ENCODE measurements around the gene PMF1.

The PMF1 gene

DNA sequence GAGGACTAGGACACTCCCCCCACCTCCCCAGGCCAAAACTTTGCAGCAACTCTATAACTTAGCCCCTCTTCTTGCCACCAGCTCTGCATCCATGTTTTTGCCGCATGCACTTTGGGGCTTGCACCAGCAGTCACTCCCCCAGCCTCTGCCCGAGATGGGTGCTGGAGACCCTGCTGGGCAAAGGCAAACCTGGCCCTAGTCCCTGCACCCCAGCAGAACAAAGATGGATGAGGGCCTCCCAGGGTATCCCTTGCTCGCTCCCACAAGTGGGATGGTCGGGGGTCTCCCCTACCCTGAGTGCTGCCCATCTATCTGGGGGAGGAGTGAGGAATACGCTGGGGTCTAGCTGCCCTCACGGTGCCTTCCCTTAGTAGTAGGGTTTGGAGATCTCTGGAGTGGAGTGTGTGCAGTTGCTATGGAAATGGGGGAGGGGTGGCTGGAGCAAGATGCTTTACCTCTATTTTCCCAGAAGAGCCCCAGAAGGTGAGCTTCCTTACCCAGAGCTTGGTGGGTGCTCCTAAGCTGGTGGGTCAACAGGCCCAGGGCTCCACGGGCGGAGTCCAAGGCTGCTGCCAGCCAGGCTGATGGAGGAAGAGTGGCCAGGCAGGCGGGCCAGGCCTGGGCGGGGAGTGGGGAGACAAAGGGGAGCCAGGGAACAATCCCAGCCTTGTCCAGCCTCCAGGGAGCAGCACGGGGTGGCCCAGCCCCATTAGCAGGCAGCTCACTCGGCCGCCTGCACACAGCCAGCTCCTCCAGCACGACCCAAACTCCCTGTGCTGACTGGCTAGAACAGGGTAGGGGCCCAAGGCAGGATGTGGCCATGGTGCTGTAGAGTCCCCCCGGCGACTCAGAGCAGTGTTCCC, 34.9 kb downstream of the PMF1 start, which contains the start of gene PAQR6:
PAQR6 (minus strand) TSS at position 597 of the 863 bp plus-strand sequence. CDS start 1,325 bp downstream, outside the sequence.
- H3K9me3 ChIP-seq (ENCODE audit: low read length), result no peaks in the 10 kb centered on the region
- H3K4me2 ChIP-seq (ENCODE audit: low read length), result no peak within 1 kb of the TSS
- H3K79me2 ChIP-seq (ENCODE audit: insufficient read depth, low read length), result no peaks in the 10 kb centered on the region
- H3K9ac ChIP-seq (ENCODE audit: low read length), result no peak within 1 kb of the TSS
- H3F3A ChIP-seq (ENCODE audit: insufficient read depth, low read length), result no peaks in the 10 kb centered on the region
- H3K9me2 ChIP-seq (ENCODE audit: low read depth, low read length), result no peaks in the 10 kb centered on the region
- H2AFZ ChIP-seq (ENCODE audit: low read length), result no peak within 1 kb of the TSS
- H3K4me1 ChIP-seq (ENCODE audit: insufficient read depth, low read length, severe bottlenecking), result peaks cover 10% of the 10 kb centered on the region
- 0 out of 2 replicates have a peak, but pooled peaks cover 5% of the 10 kb centered on the region for H3K27me3 ChIP-seq (ENCODE audit: insufficient read depth, low read length)
- no peak within 1 kb of the TSS for H3K27ac ChIP-seq (ENCODE audit: low read depth, low read length, poor library complexity, severe bottlenecking)
- TF ChIP-seq, protein P1, sequence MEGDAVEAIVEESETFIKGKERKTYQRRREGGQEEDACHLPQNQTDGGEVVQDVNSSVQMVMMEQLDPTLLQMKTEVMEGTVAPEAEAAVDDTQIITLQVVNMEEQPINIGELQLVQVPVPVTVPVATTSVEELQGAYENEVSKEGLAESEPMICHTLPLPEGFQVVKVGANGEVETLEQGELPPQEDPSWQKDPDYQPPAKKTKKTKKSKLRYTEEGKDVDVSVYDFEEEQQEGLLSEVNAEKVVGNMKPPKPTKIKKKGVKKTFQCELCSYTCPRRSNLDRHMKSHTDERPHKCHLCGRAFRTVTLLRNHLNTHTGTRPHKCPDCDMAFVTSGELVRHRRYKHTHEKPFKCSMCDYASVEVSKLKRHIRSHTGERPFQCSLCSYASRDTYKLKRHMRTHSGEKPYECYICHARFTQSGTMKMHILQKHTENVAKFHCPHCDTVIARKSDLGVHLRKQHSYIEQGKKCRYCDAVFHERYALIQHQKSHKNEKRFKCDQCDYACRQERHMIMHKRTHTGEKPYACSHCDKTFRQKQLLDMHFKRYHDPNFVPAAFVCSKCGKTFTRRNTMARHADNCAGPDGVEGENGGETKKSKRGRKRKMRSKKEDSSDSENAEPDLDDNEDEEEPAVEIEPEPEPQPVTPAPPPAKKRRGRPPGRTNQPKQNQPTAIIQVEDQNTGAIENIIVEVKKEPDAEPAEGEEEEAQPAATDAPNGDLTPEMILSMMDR (IDR thresholded peaks at IDR 0.05; ENCODE audit: low read length), result no peak
- TF ChIP-seq EZH2 (IDR thresholded peaks at IDR 0.05; ENCODE audit: borderline replicate concordance, low read length), result no peak
- H3K36me3 ChIP-seq (ENCODE audit: insufficient read depth, low read length), result peaks cover 44% of the 10 kb centered on the region
- H4K20me1 ChIP-seq (ENCODE audit: insufficient read depth, low read length), result no peaks in the 10 kb centered on the region
- no peak within 1 kb of the TSS for H3K4me3 ChIP-seq (ENCODE audit: low read depth, low read length, poor library complexity, severe bottlenecking)

DNA sequence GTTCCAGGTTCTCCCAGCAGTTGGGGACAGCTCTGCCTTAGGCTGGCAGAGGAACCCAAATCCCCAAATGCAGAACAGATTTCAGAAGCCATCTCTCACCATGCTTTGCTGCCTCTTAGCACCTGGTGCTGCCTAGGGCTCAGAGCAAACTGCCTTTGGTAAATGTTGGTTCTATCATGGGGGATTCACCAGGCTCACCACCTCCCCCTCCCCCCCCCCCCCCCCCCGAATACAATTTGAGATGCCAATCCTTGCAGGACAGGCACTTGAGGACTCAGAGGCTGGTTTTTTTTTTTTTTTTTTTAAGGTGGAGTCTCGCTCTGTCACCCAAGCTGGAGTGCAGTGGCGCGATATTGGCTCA, 35.5 kb downstream of the PMF1 start:
- no peak overlapping the region for H3K4me2 ChIP-seq (ENCODE audit: low read length)
- no peaks in the 10 kb centered on the region for H3F3A ChIP-seq (ENCODE audit: insufficient read depth, low read length)
- no peak overlapping the region for H3K4me3 ChIP-seq (ENCODE audit: low read depth, low read length, poor library complexity, severe bottlenecking)
- H3K27ac ChIP-seq (ENCODE audit: low read depth, low read length, poor library complexity, severe bottlenecking), result no peak overlapping the region
- no peaks in the 10 kb centered on the region for H4K20me1 ChIP-seq (ENCODE audit: insufficient read depth, low read length)
- H3K9me3 ChIP-seq (ENCODE audit: low read length), result no peaks in the 10 kb centered on the region
- no peak overlapping the region for H3K9ac ChIP-seq (ENCODE audit: low read length)
- H2AFZ ChIP-seq (ENCODE audit: low read length), result no peak overlapping the region
- no peaks in the 10 kb centered on the region for H3K79me2 ChIP-seq (ENCODE audit: insufficient read depth, low read length)
- H3K36me3 ChIP-seq (ENCODE audit: insufficient read depth, low read length), result peaks cover 51% of the 10 kb centered on the region
- no peaks in the 10 kb centered on the region for H3K9me2 ChIP-seq (ENCODE audit: low read depth, low read length)
- TF ChIP-seq EZH2 (IDR thresholded peaks at IDR 0.05; ENCODE audit: borderline replicate concordance, low read length), result no peak
- TF ChIP-seq, protein P1 (IDR thresholded peaks at IDR 0.05; ENCODE audit: low read length), result no peak
- 0 out of 2 replicates have a peak, but pooled peaks cover 5% of the 10 kb centered on the region for H3K27me3 ChIP-seq (ENCODE audit: insufficient read depth, low read length)
- peaks cover 10% of the 10 kb centered on the region for H3K4me1 ChIP-seq (ENCODE audit: insufficient read depth, low read length, severe bottlenecking)

DNA sequence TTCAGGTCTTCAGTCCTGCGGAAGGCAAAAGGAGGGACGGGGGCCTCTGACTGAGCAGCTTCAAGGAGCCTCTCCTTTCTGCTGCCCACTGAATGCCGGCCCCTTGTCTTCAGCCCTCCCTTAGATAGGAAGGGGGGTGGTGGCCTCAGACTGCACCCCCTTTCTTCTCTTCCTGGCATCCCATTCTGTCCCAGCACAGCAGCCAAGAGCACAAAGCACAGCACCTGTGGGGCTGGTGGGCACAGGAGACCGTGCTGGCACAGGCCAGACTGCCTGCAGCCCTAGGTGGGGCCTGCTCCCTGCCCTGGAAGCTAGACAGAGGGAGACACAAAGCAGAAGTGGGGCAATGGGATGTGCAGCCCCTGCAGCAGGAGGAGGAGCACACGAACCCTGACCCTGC, 36.8 kb downstream of the PMF1 start:
- Histone ChIP-seq H3K27ac (ENCODE audit: low read depth, low read length, poor library complexity, severe bottlenecking) (no peak overlapping the region), H3K79me2 (ENCODE audit: insufficient read depth, low read length) (no peaks in the 10 kb centered on the region), H3F3A (ENCODE audit: insufficient read depth, low read length) (no peaks in the 10 kb centered on the region), H3K9ac (ENCODE audit: low read length) (no peak overlapping the region), H3K9me3 (ENCODE audit: low read length) (no peaks in the 10 kb centered on the region), H3K4me2 (ENCODE audit: low read length) (no peak overlapping the region), H3K4me1 (ENCODE audit: insufficient read depth, low read length, severe bottlenecking) (peaks cover 10% of the 10 kb centered on the region), H2AFZ (ENCODE audit: low read length) (no peak overlapping the region), H3K27me3 (ENCODE audit: insufficient read depth, low read length) (0 out of 2 replicates have a peak, but pooled peaks cover 5% of the 10 kb centered on the region), H3K9me2 (ENCODE audit: low read depth, low read length) (no peaks in the 10 kb centered on the region), H3K4me3 (ENCODE audit: low read depth, low read length, poor library complexity, severe bottlenecking) (no peak overlapping the region), H4K20me1 (ENCODE audit: insufficient read depth, low read length) (no peaks in the 10 kb centered on the region), H3K36me3 (ENCODE audit: insufficient read depth, low read length) (peaks cover 64% of the 10 kb centered on the region)
- TF ChIP-seq EZH2 (IDR thresholded peaks at IDR 0.05; ENCODE audit: borderline replicate concordance, low read length), result no peak
- TF ChIP-seq, protein P1 (IDR thresholded peaks at IDR 0.05; ENCODE audit: low read length), result no peak

All from OCI-LY1 (cell line).